ENCODE results near the gene CD37.

CD37 gene

DNA sequence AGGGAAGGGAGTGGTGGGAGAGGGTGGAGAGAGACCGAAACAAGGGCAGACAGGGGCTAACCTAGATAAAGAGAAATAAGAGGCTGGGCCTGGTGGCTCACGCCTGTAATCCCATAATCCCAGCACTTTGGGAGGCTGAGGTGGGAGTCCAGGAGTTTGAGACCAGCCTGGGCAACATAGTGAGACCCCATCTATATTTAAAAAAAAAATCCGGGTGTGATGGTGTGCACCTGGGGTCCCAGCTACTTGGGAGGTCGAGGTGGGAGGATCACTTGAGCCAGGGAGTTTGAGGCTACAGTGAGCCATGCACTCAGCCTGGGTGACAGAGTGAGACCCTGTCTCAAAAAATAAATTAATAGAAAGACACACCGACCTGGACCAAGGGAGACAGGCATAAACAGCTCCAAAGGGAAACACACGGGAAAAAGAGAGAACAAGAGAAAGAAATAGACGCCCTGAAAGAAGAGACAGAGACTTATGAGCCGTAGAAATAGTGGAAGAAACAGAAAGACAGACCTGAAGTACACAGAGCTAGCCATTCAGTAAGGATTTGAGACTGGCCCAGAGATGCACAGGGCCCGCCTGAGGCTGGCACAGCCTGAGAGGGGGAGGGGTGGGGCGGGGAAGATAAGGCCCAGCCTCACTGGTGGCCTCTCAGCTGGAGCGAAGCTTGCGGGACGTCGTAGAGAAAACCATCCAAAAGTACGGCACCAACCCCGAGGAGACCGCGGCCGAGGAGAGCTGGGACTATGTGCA is 2.2 kb downstream of the CD37 start:
- Histone ChIP-seq H3K79me2 (ENCODE audit: insufficient read depth, low read length) (peaks cover 5% of the 10 kb centered on the region; the same call in 1 of the 2 replicates), H3K4me2 (ENCODE audit: low read length) (peak overlapping the region; percentile 78)

DNA sequence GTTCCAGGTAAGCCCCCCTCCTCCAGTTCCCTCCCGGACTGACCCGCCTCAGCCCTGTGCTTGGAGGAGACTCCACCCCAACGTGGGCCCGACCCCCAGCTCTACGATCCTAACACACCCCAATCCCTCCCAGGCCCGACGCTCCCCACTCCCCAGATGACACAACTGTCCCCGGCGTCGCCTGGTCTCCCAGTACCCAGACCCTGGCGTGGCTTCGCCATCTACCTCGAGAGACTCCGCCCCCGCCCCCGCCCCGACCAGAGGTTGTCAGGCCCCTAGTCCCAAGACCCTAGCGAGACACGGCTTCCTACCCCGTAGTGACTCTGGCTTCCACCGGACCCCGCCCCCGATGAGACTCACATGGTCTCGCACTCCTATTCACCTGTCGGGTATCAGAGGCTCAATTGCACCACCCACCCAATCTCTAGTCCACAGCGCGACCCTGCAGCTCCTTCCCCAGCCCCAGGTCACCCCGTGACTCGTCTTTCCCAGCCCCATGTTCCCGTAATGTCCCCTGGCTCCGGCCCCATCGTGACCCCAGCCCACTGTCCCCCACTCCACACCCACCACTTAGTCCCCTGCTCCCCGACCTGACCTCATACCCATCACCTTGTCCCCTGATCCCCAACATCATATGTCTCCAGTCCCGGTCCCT is 2.9 kb downstream of the CD37 start:
- H3K27ac ChIP-seq (ENCODE audit: low read depth, low read length, poor library complexity, severe bottlenecking): peak overlapping the region; percentile 96
- no peaks in the 10 kb centered on the region for H3K9me2 ChIP-seq (ENCODE audit: low read depth, low read length)
- H4K20me1 ChIP-seq (ENCODE audit: insufficient read depth, low read length): no peaks in the 10 kb centered on the region
- 0 out of 2 replicates have a peak, but pooled peaks cover 3% of the 10 kb centered on the region for H3F3A ChIP-seq (ENCODE audit: insufficient read depth, low read length)
- H3K36me3 ChIP-seq (ENCODE audit: insufficient read depth, low read length): peaks cover 49% of the 10 kb centered on the region
- no peaks in the 10 kb centered on the region for H3K9me3 ChIP-seq (ENCODE audit: low read length)
- no peaks in the 10 kb centered on the region for H3K27me3 ChIP-seq (ENCODE audit: insufficient read depth, low read length)
- peak overlapping the region; percentile 78 for H3K4me2 ChIP-seq (ENCODE audit: low read length)
- peak overlapping the region; percentile 84 for H3K4me3 ChIP-seq (ENCODE audit: low read depth, low read length, poor library complexity, severe bottlenecking)
- no peak overlapping the region; the same call in 1 of the 2 replicates for H3K9ac ChIP-seq (ENCODE audit: low read length)
- peaks cover 5% of the 10 kb centered on the region; the same call in 1 of the 2 replicates for H3K79me2 ChIP-seq (ENCODE audit: insufficient read depth, low read length)
- TF ChIP-seq EZH2 (IDR thresholded peaks at IDR 0.05; ENCODE audit: borderline replicate concordance, low read length): no peak
- no peak overlapping the region for H2AFZ ChIP-seq (ENCODE audit: low read length)
- peaks cover 77% of the 10 kb centered on the region for H3K4me1 ChIP-seq (ENCODE audit: insufficient read depth, low read length, severe bottlenecking)

More for the DNA sequence above, 2.2 kb downstream of the CD37 start:
- Histone ChIP-seq H3K4me3 (ENCODE audit: low read depth, low read length, poor library complexity, severe bottlenecking) (peak overlapping the region; percentile 84), H3K9ac (ENCODE audit: low read length) (peak overlapping the region; percentile 93), H3K27me3 (ENCODE audit: insufficient read depth, low read length) (no peaks in the 10 kb centered on the region), H3K9me2 (ENCODE audit: low read depth, low read length) (no peaks in the 10 kb centered on the region), H2AFZ (ENCODE audit: low read length) (no peak overlapping the region), H3K36me3 (ENCODE audit: insufficient read depth, low read length) (peaks cover 49% of the 10 kb centered on the region), H3K9me3 (ENCODE audit: low read length) (no peaks in the 10 kb centered on the region), H3K27ac (ENCODE audit: low read depth, low read length, poor library complexity, severe bottlenecking) (peak overlapping the region; percentile 96), H3F3A (ENCODE audit: insufficient read depth, low read length) (0 out of 2 replicates have a peak, but pooled peaks cover 3% of the 10 kb centered on the region), H3K4me1 (ENCODE audit: insufficient read depth, low read length, severe bottlenecking) (peaks cover 84% of the 10 kb centered on the region), H4K20me1 (ENCODE audit: insufficient read depth, low read length) (no peaks in the 10 kb centered on the region)
- TF ChIP-seq EZH2 (IDR thresholded peaks at IDR 0.05; ENCODE audit: borderline replicate concordance, low read length): no peak
- TF ChIP-seq, protein P1, sequence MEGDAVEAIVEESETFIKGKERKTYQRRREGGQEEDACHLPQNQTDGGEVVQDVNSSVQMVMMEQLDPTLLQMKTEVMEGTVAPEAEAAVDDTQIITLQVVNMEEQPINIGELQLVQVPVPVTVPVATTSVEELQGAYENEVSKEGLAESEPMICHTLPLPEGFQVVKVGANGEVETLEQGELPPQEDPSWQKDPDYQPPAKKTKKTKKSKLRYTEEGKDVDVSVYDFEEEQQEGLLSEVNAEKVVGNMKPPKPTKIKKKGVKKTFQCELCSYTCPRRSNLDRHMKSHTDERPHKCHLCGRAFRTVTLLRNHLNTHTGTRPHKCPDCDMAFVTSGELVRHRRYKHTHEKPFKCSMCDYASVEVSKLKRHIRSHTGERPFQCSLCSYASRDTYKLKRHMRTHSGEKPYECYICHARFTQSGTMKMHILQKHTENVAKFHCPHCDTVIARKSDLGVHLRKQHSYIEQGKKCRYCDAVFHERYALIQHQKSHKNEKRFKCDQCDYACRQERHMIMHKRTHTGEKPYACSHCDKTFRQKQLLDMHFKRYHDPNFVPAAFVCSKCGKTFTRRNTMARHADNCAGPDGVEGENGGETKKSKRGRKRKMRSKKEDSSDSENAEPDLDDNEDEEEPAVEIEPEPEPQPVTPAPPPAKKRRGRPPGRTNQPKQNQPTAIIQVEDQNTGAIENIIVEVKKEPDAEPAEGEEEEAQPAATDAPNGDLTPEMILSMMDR (IDR thresholded peaks at IDR 0.05; ENCODE audit: low read length): no peak

DNA sequence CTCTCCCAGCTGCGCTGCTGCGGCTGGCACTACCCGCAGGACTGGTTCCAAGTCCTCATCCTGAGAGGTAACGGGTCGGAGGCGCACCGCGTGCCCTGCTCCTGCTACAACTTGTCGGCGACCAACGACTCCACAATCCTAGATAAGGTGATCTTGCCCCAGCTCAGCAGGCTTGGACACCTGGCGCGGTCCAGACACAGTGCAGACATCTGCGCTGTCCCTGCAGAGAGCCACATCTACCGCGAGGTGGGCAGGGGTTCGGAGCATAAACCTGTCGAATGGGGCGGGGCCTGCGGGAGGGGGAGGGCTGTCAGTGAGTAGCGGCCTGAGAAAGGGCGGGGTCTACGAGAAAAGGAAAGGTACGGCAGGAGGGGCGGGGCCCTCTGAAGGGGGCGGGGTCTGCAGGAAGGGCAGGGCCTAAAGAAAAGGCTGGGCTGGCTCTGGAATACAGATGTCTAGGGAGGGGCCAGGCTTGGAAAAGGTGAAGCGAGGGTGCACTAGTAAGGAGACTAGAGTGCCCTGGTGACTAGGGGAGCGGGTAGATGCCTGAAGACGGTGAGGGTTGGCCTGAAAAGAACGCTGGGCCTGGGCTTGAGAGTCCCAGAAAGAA is 3.6 kb downstream of the CD37 start:
- Histone ChIP-seq H3K9me3 (ENCODE audit: low read length) (no peaks in the 10 kb centered on the region), H3F3A (ENCODE audit: insufficient read depth, low read length) (0 out of 2 replicates have a peak, but pooled peaks cover 3% of the 10 kb centered on the region), H3K4me2 (ENCODE audit: low read length) (peak overlapping the region; percentile 78), H2AFZ (ENCODE audit: low read length) (no peak overlapping the region), H3K9ac (ENCODE audit: low read length) (no peak overlapping the region; the same call in 1 of the 2 replicates), H3K9me2 (ENCODE audit: low read depth, low read length) (no peaks in the 10 kb centered on the region), H3K27ac (ENCODE audit: low read depth, low read length, poor library complexity, severe bottlenecking) (peak overlapping the region; percentile 96), H4K20me1 (ENCODE audit: insufficient read depth, low read length) (no peaks in the 10 kb centered on the region), H3K27me3 (ENCODE audit: insufficient read depth, low read length) (no peaks in the 10 kb centered on the region), H3K36me3 (ENCODE audit: insufficient read depth, low read length) (peaks cover 49% of the 10 kb centered on the region), H3K4me1 (ENCODE audit: insufficient read depth, low read length, severe bottlenecking) (peaks cover 70% of the 10 kb centered on the region), H3K79me2 (ENCODE audit: insufficient read depth, low read length) (peaks cover 5% of the 10 kb centered on the region; the same call in 1 of the 2 replicates), H3K4me3 (ENCODE audit: low read depth, low read length, poor library complexity, severe bottlenecking) (peak overlapping the region; percentile 84)
- TF ChIP-seq, protein P1 (IDR thresholded peaks at IDR 0.05; ENCODE audit: low read length): no peak
- TF ChIP-seq EZH2 (IDR thresholded peaks at IDR 0.05; ENCODE audit: borderline replicate concordance, low read length): no peak
